ENCODE results near the gene PRSS37. TPM values are rescaled to one million over a fixed set of nuclear protein-coding genes. Genes with fewer than 3 reads are reported as not detected.

The PRSS37 gene
- total RNA-seq, 4 donors from 2014 or later, result not detected

DNA sequence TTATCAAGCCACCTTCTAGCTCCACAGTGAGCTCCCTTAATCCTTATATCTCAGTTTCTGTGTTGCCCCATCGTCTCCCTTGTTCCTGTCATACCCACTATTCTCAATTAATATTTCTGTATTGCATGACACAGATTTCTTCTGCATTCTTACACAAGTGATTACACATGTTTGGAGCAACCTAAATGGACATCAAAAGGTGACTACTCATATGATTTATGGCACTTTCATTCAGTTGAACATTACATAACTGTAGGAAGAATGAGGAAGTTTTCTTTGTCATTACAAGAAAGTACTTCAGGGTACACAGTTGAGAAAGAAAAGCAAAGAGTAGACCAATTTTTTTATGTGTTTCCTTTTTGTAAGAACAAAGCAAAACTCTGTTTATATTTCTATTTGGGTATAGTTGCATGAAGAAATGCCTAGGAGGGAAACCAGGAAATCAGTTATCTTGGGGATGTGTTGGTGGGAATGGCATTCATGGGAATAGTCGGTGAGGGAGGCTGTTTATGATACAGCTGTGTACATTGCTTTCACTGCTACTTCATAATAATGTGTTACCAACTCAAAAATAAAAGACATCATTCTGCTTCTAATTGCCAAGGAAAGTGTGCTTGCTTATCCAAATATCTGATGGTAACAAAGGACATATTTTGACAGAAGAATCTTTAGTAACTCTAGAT is 23.6 kb upstream of the PRSS37 start:
- Histone ChIP-seq H3K9me3 (peaks cover 0 to 14% (median 0%) of the 10 kb centered on the region in 4 donors), H3K4me1 (no peaks in the 10 kb centered on the region), H3K27ac (replicated peaks in 1 of 4) (no peak overlapping the region), H3K36me3 (no peaks in the 10 kb centered on the region), H3K4me3 (no peak overlapping the region), H3K27me3 (no peaks in the 10 kb centered on the region)
- intact Hi-C loops (cut with DNase I), result no loop called here
- DNase-seq (ENCODE audit: extremely low spot score), result no peak
- WGBS, result 78% methylated on average over 2 of the region's 2 CpGs
- TF ChIP-seq POLR2A (IDR thresholded peaks at IDR 0.05; ENCODE audit: low read depth) (no peak), POLR2AphosphoS5 (IDR thresholded peaks at IDR 0.05) (no peak), EP300 (IDR thresholded peaks at IDR 0.05) (no peak)
- TF ChIP-seq, protein P1, sequence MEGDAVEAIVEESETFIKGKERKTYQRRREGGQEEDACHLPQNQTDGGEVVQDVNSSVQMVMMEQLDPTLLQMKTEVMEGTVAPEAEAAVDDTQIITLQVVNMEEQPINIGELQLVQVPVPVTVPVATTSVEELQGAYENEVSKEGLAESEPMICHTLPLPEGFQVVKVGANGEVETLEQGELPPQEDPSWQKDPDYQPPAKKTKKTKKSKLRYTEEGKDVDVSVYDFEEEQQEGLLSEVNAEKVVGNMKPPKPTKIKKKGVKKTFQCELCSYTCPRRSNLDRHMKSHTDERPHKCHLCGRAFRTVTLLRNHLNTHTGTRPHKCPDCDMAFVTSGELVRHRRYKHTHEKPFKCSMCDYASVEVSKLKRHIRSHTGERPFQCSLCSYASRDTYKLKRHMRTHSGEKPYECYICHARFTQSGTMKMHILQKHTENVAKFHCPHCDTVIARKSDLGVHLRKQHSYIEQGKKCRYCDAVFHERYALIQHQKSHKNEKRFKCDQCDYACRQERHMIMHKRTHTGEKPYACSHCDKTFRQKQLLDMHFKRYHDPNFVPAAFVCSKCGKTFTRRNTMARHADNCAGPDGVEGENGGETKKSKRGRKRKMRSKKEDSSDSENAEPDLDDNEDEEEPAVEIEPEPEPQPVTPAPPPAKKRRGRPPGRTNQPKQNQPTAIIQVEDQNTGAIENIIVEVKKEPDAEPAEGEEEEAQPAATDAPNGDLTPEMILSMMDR (IDR thresholded peaks at IDR 0.05), result no peak

DNA sequence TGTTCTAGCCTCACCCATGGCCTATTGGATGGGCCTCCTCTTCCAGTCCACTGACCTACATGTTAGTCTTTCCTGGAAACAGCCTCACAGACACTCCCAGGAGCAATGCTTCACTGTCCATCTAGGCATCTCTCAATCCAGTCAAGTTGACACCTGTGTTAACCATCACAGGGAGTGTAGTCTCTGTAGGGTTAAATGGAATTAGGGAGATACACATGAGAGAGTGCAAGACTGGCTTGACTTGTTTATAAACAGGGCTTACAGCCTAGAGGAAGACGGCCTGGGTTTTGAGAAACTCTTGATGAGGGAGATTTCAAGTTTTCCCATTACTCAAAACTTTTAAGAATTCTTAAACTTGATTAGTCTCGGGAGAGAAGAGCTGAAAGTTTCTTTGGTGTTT is 18.9 kb upstream of the PRSS37 start:
- Histone ChIP-seq H3K4me1 (no peaks in the 10 kb centered on the region), H3K27ac (replicated peaks in 1 of 4) (no peak overlapping the region), H3K4me3 (no peak overlapping the region), H3K36me3 (no peaks in the 10 kb centered on the region), H3K9me3 (peaks cover 0 to 24% (median 11%) of the 10 kb centered on the region in 4 donors), H3K27me3 (no peaks in the 10 kb centered on the region)
- WGBS, result 64% methylated on average over 2 of the region's 2 CpGs
- intact Hi-C loops (cut with DNase I), result no loop called here
- TF ChIP-seq POLR2AphosphoS5 (IDR thresholded peaks at IDR 0.05), result no peak
- TF ChIP-seq, protein P1 (IDR thresholded peaks at IDR 0.05), result no peak
- no peak for TF ChIP-seq POLR2A (IDR thresholded peaks at IDR 0.05; ENCODE audit: low read depth)
- TF ChIP-seq EP300 (IDR thresholded peaks at IDR 0.05), result no peak
- no peak for DNase-seq (ENCODE audit: extremely low spot score)

GRCh38 chr7:141847996-141848395 is 6.7 kb upstream of the PRSS37 start:
- Histone ChIP-seq H3K27me3 (no peaks in the 10 kb centered on the region), H3K27ac (replicated peaks in 1 of 4) (no peak overlapping the region), H3K4me3 (no peak overlapping the region), H3K9me3 (peaks cover 0 to 29% (median 0%) of the 10 kb centered on the region in 4 donors), H3K4me1 (no peaks in the 10 kb centered on the region), H3K36me3 (no peaks in the 10 kb centered on the region)
- intact Hi-C loops (cut with DNase I), result no loop called here
- TF ChIP-seq EP300 (IDR thresholded peaks at IDR 0.05) (no peak), POLR2AphosphoS5 (IDR thresholded peaks at IDR 0.05) (no peak), POLR2A (IDR thresholded peaks at IDR 0.05; ENCODE audit: low read depth) (no peak)
- TF ChIP-seq, protein P1 (IDR thresholded peaks at IDR 0.05), result no peak
- no peak for DNase-seq (ENCODE audit: extremely low spot score)
- 67% methylated on average over 5 of the region's 5 CpGs for whole genome bisulfite sequencing

DNA sequence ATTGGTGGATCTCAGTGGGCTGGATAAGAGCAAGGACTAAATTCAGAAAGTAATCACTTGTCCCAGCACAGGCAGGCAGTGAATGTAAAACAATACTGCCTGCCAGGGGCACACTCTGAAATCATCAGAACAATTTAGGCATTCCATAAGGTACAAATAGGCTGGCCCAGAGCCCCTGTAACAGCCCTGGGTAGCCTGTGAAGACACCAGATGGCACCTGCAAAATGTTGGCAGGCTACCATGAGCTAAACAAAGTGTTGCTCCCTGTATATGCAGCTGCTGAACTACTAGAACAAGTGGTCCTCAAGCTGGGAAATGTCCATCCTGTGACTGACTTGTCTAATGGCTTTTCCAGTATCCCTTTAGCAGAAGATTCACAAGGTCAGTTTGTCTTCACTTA is 3.0 kb upstream of the PRSS37 start:
- TF ChIP-seq POLR2AphosphoS5 (IDR thresholded peaks at IDR 0.05) (no peak), EP300 (IDR thresholded peaks at IDR 0.05) (no peak), POLR2A (IDR thresholded peaks at IDR 0.05; ENCODE audit: low read depth) (no peak)
- TF ChIP-seq, protein P1 (IDR thresholded peaks at IDR 0.05), result no peak

DNA sequence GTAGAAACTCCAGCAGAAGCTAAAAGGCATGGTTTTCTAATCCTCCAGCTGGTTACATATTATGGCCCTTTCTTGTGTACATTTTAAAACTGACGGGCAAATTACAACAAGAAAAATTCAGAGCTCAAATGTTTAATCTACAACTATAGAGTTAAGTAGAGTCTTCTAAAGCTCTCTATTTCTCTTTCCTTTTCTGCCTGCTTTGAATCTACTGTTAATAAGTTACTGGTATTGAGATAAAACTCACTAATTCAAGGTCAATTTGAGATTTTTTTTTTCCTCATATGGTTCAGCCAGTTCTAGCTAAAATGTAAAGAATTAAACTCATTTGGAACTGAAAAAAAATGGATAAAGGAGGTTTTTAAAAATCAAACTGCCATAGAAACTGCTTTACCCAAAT is 1.6 kb upstream of the PRSS37 start:
- intact Hi-C loops (cut with DNase I), result no loop called here
- H3K4me3 ChIP-seq, result no peak overlapping the region
- no peaks in the 10 kb centered on the region for H3K4me1 ChIP-seq
- H3K9me3 ChIP-seq, result peaks cover 0 to 7% (median 0%) of the 10 kb centered on the region in 4 donors
- no peak for TF ChIP-seq EP300 (IDR thresholded peaks at IDR 0.05)
- TF ChIP-seq, protein P1 (IDR thresholded peaks at IDR 0.05), result no peak
- no peak for TF ChIP-seq POLR2A (IDR thresholded peaks at IDR 0.05; ENCODE audit: low read depth)
- no peak for TF ChIP-seq POLR2AphosphoS5 (IDR thresholded peaks at IDR 0.05)
- no peak overlapping the region for H3K27ac ChIP-seq (replicated peaks in 1 of 4)
- 85% methylated on average over 1 of the region's 1 CpG for WGBS
- H3K27me3 ChIP-seq, result no peaks in the 10 kb centered on the region
- no peaks in the 10 kb centered on the region for H3K36me3 ChIP-seq
- no peak for DNase-seq (ENCODE audit: extremely low spot score)

More for the DNA sequence above, 3.0 kb upstream of the PRSS37 start:
- Histone ChIP-seq H3K27ac (replicated peaks in 1 of 4) (no peak overlapping the region), H3K4me1 (no peaks in the 10 kb centered on the region), H3K36me3 (no peaks in the 10 kb centered on the region), H3K9me3 (peaks cover 0 to 17% (median 0%) of the 10 kb centered on the region in 4 donors), H3K4me3 (no peak overlapping the region), H3K27me3 (no peaks in the 10 kb centered on the region)
- no peak for DNase-seq (ENCODE audit: extremely low spot score)
- intact Hi-C loops (cut with DNase I), result no loop called here
